Stimulated activated CD8-positive, alpha-beta memory T cell treated with anti-CD3 and anti-CD28 coated beads, Interleukin-7, amount 100 ng/mL, for 48 hours (primary cell): ENCODE results near the gene NRSN2.

Experiments used
- DNase-seq, 2 donors: peaks; one replicate each; pipeline ENCODE4 v3.0.0-alpha.2; 2020; ENCODE audit warnings: low read depth in 1 of 2; ENCODE audit errors: extremely low read depth in 1 of 2

The NRSN2 gene

GRCh38 chr20:346640-347316 is at the start of gene NRSN2:
Gene NRSN2 (plus strand): TSS chr20:347111. CDS start chr20:349644, 2,533 bp downstream.
- no peak for DNase-seq

- peak; percentile 19 to 28 for DNase-seq
Measured at GRCh38 chr20:297925-298775, 48.8 kb upstream of the NRSN2 start.

GRCh38 chr20:298776-299391 is 48.0 kb upstream of the NRSN2 start:
- no peak for DNase-seq

GRCh38 chr20:300345-300990 is 46.4 kb upstream of the NRSN2 start:
- no peak for DNase-seq

GRCh38 chr20:301886-302848 is 44.7 kb upstream of the NRSN2 start:
- no peak for DNase-seq

- DNase-seq = no peak
Measured at GRCh38 chr20:305745-306144, 41.2 kb upstream of the NRSN2 start.

- no peak for DNase-seq
Measured at GRCh38 chr20:308427-309038, 38.4 kb upstream of the NRSN2 start.

- DNase-seq = no peak
Measured at GRCh38 chr20:309306-309840, 37.5 kb upstream of the NRSN2 start.

- peak; percentile 69 to 92 for DNase-seq
Measured at GRCh38 chr20:309841-310644, 36.9 kb upstream of the NRSN2 start.

GRCh38 chr20:310645-311044 is 36.3 kb upstream of the NRSN2 start:
- no peak for DNase-seq

GRCh38 chr20:311609-312008 is 35.3 kb upstream of the NRSN2 start:
- no peak for DNase-seq

- DNase-seq = no peak
Measured at GRCh38 chr20:312067-312466, 34.8 kb upstream of the NRSN2 start.

GRCh38 chr20:312866-313265 is 34.0 kb upstream of the NRSN2 start:
- no peak for DNase-seq

GRCh38 chr20:313402-313801 is 33.5 kb upstream of the NRSN2 start:
- DNase-seq = no peak

- no peak for DNase-seq
Measured at GRCh38 chr20:313948-314347, 33.0 kb upstream of the NRSN2 start.

GRCh38 chr20:316316-317068 is 30.4 kb upstream of the NRSN2 start:
- no peak for DNase-seq

GRCh38 chr20:324177-325044 is 22.5 kb upstream of the NRSN2 start:
- peak; percentile 81 to 84 for DNase-seq
